ENCODE measurements around the gene PCNT. TPM values are rescaled to one million over a fixed set of nuclear protein-coding genes. Genes with fewer than 3 reads are reported as not detected.
"Not testable (repeated sequence)": the region's sequence is repeated elsewhere in the genome, so short reads cannot be mapped to it uniquely, and the experiment has no call there.

PCNT gene
- total RNA-seq, 1 donor from 2014 or later, result 73.2 TPM

GRCh38 chr21:46356005-46356338, 32.0 kb downstream of the PCNT start:
- intact Hi-C loops (cut with micrococcal nuclease), result no loop called here

GRCh38 chr21:46356494-46357334, 32.8 kb downstream of the PCNT start:
- intact Hi-C loops (cut with micrococcal nuclease), result no loop called here

- intact Hi-C loops (cut with micrococcal nuclease), result no loop called here
These were observed 33.3 kb downstream of the PCNT start for GRCh38 chr21:46357335-46357604.

- intact Hi-C loops (cut with micrococcal nuclease), result no loop called here
These were observed 33.9 kb downstream of the PCNT start for GRCh38 chr21:46357684-46358425.

- intact Hi-C loops (cut with micrococcal nuclease), result no loop called here
These were observed 37.2 kb downstream of the PCNT start for GRCh38 chr21:46361176-46361575.

- intact Hi-C loops (cut with micrococcal nuclease), result no loop called here
These were observed 38.0 kb downstream of the PCNT start for GRCh38 chr21:46361935-46362334.

GRCh38 chr21:46362946-46363345, 39.0 kb downstream of the PCNT start:
- intact Hi-C loops (cut with micrococcal nuclease), result no loop called here

GRCh38 chr21:46363698-46364097, 39.7 kb downstream of the PCNT start:
- intact Hi-C loops (cut with micrococcal nuclease), result no loop called here

GRCh38 chr21:46366091-46366490, 42.1 kb downstream of the PCNT start:
- intact Hi-C loops (cut with micrococcal nuclease), result no loop called here

GRCh38 chr21:46366561-46366960, 42.6 kb downstream of the PCNT start:
- intact Hi-C loops (cut with micrococcal nuclease), result no loop called here

GRCh38 chr21:46366966-46367365, 43.0 kb downstream of the PCNT start:
- intact Hi-C loops (cut with micrococcal nuclease), result no loop called here

- intact Hi-C loops (cut with micrococcal nuclease), result no loop called here
These were observed 44.8 kb downstream of the PCNT start for GRCh38 chr21:46368533-46369285.

GRCh38 chr21:46369520-46370235, 45.7 kb downstream of the PCNT start:
- intact Hi-C loops (cut with micrococcal nuclease), result no loop called here

- intact Hi-C loops (cut with micrococcal nuclease), result no loop called here
These were observed 47.5 kb downstream of the PCNT start for GRCh38 chr21:46371204-46372013.

- intact Hi-C loops (cut with micrococcal nuclease), result no loop called here
These were observed 48.1 kb downstream of the PCNT start for GRCh38 chr21:46372014-46372485.

- intact Hi-C loops (cut with micrococcal nuclease), result not testable (repeated sequence)
These were observed 49.0 kb downstream of the PCNT start for GRCh38 chr21:46372947-46373346.

GRCh38 chr21:46374761-46375389, 50.9 kb downstream of the PCNT start:
- intact Hi-C loops (cut with micrococcal nuclease), result no loop called here

- intact Hi-C loops (cut with micrococcal nuclease), result no loop called here
These were observed 51.7 kb downstream of the PCNT start for GRCh38 chr21:46375560-46376230.

GRCh38 chr21:46376231-46376628, 52.3 kb downstream of the PCNT start:
- intact Hi-C loops (cut with micrococcal nuclease), result no loop called here
